Medulla oblongata (tissue), 1 donor: ENCODE results near the gene EPHB2.
A peak's percentile ranks its signal among the peaks of the same experiment; 100 is the strongest.

Source experiments
- DNase-seq: peaks from one replicate; pipeline ENCODE4 v3.0.0-alpha.2; 2015; ENCODE audit errors: extremely low spot score

Gene EPHB2

DNA sequence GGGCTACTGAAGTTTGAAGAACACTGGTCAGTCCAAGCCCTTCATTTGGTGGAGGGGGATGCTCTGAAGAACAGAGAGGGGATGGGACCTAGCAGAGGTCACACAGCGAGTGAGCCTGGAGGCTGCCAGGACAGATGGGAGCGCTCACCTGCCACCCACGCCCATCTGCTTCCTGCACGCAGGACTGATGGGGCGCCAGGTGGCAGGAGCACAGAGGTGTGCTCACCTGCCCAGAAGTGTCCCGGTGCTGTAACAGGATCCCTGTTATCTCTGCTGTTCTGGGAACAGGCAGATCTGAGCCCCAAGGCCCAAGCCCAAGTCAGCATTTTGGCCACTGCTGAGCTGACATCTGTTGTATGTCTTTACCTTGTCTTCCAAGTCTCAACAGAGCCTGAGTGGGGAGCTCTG is 40.5 kb downstream of the EPHB2 start:
- DNase-seq = no peak

DNA sequence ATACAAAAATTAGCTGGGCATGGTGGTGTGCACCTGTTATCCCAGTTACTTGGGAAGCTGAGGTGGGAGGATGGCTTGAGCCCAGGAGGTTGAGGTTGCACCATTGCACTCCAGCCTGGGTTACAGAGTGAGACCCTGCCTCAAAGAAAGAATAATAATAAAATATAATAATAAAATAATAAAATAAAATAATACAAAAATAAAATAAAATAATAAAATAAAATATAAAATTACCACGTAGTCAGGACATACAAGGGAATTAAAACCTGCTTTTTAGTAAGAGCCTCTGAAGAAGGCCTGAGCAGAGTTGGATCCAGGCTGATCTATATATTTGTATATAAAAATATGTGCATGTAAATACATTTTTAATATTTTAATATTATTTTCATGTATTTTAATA is 41.7 kb downstream of the EPHB2 start:
- no peak for DNase-seq

DNA sequence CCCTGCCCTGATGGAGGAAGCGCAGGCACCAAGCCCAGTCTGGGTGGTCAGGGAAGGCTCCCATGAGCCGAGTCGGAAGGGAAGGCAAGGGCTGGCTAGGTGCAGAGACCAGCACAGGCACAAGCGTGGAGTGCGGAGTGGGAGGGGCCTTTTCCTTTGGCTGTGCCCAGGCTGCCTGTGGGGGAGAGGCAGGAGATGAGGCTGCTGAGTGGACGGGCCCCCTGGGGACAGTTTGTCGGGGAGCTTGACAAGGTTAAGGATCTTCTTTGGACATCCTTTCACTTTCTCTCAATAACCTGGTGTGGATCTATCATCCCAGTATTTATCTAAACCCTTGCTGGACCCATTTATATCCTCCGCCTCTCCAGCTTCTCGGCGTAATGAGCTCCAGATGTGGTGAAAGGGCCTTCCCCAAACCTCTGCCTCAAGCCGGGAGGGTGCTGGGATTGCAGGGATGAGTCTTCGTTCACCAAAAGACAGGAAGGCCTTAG is 42.9 kb downstream of the EPHB2 start:
- DNase-seq = no peak

- no peak for DNase-seq
These were observed 43.6 kb downstream of the EPHB2 start for GRCh38 chr1:22754106-22754768.

DNA sequence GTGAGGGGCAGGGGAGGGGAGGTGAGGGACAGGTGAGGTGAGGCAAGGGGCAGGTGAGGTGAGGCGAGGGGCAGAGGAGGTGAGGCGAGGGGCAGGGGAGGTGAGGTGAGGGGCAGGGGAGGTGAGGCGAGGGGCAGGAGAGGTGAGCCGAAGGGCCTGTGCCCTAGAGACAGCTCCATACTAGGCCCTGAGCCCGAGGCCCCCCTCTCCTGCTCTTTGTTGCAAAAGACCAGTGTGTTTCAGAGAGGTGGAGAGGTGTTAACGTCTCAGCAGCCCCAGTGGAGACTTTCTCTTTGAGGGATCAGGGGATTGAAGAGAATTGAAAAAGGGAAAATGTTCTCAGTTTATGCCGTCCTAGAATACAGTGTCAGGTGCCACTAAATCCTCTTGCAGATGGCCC is 44.2 kb downstream of the EPHB2 start:
- no peak for DNase-seq

GRCh38 chr1:22755641-22756040 is 45.0 kb downstream of the EPHB2 start:
- no peak for DNase-seq

DNA sequence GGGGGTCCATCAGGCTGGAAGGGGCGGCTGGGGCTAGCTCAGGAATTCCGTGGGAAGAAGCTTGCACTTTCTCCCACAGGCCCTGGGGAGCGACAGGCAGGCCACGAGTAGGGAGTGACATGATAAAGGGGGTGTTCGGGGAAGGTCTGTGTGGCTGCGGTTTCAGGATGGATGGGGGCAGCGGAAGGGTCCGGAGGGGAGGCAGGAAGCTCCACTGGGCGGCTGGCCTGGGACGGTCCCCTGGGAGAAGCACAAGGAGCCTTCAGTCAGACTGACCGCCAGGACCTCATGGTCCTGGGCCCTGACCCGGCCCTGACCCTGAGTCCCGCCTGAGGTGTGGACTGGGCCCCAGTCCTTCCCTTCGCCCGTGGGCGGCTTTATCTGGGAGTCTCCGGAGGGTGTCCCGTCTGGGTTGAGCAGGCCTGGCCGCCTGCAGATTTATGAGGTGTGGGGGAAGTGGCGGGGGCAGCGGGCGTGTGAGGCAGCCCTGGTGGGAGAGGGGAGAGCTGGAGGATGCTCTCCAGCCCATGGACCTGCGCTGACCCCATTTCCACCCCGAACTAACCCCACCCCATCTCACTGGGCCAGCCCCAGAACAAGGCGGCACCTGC is 45.6 kb downstream of the EPHB2 start:
- DNase-seq = no peak

- no peak for DNase-seq
These were observed 49.8 kb downstream of the EPHB2 start for GRCh38 chr1:22760455-22760854.

- no peak for DNase-seq
These were observed 50.5 kb downstream of the EPHB2 start for GRCh38 chr1:22761101-22761500.

GRCh38 chr1:22761821-22762220 is 51.2 kb downstream of the EPHB2 start:
- peak; percentile 69 for DNase-seq

DNA sequence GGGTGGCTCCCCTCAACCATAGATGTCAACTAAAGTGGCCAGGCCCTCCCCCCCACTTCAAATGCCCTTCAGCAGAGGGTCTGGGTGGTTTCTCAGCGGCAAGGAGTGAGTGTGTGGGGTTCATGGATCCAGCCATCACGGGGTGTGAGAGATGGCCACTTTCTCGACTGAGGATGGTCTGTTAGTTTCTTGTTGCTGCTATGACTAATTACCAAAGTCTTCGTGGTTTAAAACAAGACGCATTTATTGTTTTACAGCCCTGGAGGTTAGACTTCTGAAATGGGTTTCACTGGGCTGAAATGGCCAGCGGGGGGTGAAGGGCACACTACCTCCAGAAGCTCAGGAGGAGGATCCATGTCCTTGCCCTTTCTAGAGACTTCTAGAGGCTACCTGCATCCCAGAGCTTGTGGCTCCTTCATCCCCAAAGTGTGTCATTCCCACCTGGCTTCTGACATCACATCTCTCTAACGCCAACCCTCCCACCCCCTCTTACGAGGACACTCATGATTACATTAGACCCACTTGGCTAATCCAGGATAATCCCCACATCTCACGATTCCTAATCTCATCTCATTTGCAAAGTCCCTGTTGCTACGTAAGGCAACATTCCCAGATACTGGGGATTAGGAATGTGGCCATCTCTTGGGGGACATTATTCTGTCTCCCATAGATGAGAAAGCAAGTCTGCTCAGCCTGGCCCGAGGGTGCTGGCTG is 53.0 kb downstream of the EPHB2 start:
- DNase-seq = no peak

- no peak for DNase-seq
These were observed 57.2 kb downstream of the EPHB2 start for GRCh38 chr1:22767852-22768251.

DNA sequence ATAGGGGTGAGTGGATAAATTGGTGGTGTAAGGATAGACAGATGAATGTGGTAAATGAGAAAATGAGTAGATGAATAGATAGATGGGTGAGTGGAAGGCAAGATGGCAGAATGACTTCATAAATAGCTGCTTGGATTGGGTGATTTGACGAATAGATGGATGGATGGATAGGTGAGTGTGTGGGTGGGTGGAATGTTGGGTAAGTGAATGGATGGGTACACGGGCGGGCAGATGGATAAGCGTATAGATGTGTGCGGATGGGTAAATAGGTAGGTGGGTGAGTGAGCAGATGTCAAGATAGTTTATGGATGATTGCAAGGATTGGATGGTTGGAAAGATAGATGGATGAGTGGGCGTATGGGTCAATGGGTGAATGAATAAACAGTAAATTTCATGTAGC is 59.3 kb downstream of the EPHB2 start:
- no peak for DNase-seq

GRCh38 chr1:22772014-22772413 is 61.4 kb downstream of the EPHB2 start:
- peak; percentile 86 for DNase-seq

- DNase-seq = peak; percentile 92
These were observed 63.6 kb downstream of the EPHB2 start for GRCh38 chr1:22773981-22774832.

DNA sequence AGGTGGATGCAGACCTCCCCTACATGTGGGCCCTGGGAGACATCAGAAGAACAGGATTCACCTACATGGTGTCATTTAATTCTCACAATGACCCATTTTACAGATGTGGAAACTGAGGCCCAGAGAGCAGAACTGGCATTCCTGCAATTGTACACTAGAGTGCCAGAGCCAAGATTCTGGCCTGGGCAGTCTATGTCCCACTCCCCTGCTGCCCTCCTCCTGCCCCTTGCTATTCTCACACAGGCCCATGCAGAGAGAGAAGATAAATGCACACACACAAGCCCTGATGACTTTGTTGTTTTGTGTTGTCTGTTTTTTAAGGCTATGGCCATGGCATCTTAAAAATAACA is 64.2 kb downstream of the EPHB2 start:
- no peak for DNase-seq

- no peak for DNase-seq
These were observed 64.8 kb downstream of the EPHB2 start for GRCh38 chr1:22775478-22775877.

DNA sequence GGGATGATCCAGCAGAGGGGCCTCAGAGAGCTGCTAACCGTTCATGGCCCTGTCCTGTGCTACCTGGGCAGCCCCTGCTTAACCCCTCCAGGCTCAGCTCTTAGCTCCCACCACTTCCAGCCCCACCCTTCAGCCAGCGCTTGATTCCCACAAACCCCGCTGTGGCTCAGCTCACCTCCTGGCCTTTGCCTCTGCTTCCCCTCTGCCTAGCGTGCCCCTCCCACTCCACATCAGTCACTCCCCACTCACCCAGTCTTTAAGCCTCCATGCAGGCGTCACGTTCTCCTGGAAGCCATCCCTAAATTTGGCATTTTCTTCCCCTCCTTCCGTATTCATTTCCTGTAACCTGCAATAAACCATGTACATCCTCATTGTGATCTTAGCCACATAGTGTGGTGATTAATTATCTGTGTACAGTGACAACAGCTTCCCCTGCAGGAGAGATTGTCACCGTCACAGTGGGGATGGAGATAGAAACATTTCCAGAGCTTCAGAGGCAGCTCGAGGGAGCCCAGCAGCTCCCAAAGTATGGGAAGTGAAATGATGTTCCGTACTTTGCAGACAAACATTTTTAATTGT is 65.5 kb downstream of the EPHB2 start:
- DNase-seq = no peak

DNA sequence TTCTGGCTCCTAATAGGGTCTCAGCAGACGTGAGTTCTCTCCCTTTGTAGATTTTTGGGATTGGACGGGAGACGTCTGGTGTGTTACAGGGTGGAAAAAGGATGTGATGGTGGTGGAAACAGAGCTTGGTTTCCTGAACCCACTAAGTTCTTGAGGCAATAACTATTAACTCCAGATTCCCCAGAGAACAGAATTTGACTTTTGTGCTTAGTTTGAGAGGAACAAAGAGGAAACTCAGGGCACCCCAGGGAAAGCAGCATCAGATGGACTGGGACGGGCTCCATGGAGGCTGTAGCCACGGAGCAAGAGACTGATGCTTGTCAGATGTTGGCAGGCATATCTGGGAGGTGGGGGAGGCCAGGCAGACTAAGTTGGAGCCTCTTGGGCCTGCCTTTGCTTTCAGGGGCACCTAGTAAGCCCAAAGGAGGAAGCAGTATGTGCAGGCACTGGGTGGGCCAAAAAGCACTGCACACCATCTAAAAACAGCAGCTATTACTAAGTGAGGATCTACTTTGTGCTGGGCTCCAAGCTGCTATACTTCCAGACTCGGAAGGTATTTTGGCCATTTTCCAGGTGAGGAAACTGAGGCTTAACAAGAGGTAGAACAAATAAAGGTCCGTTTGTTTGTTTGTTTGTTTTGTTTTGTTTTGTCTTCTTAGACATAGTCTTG is 66.9 kb downstream of the EPHB2 start:
- no peak for DNase-seq

DNA sequence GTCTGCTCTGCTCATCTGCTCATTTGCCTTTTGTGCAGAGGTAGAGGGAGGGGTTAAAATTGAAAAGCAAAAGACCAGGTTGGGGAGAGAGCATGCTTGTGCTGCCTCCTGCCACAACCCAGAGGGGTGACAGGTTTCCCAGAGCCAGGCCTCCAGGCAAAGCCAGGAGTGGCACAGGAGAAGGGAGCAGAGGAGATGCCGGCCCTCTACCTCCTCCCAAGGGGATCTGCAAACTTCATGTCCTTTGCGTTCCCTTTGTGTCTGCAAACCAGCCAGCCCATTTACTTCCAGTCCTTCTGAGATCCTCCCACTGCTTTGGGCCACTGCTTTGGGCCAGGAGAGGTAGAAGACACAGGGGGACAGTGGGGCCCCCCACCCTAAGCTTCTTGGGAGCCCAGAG is 67.8 kb downstream of the EPHB2 start:
- no peak for DNase-seq

- peak; percentile 88 for DNase-seq
These were observed 68.4 kb downstream of the EPHB2 start for GRCh38 chr1:22778862-22779520.
